Ectodermal cell (in vitro differentiated cells): ENCODE data around the gene MAML3.

ENCODE experiments used
- H3K27ac ChIP-seq: 2 replicates; pipeline ENCODE4 v1.7.0; 2013; ENCODE audit warnings: mild to moderate bottlenecking, low read depth, low read length; ENCODE audit not compliant: insufficient read depth, poor library complexity, severe bottlenecking
- H3K27me3 ChIP-seq: 2 replicates; pipeline ENCODE4 v1.7.0; 2013; ENCODE audit warnings: mild to moderate bottlenecking, low read length; ENCODE audit not compliant: insufficient read depth, control insufficient read depth, poor library complexity, severe bottlenecking
- H3K36me3 ChIP-seq: one replicate; pipeline ENCODE4 v1.7.0; 2013; ENCODE audit warnings: low read length; ENCODE audit not compliant: control insufficient read depth, insufficient read depth
- H3K4me1 ChIP-seq: one replicate; pipeline ENCODE4 v1.7.0; 2013; ENCODE audit warnings: low read length; ENCODE audit not compliant: control insufficient read depth, insufficient read depth
- H3K4me3 ChIP-seq: 2 replicates; pipeline ENCODE4 v1.7.0; 2013; ENCODE audit warnings: low read depth, low read length, control low read depth; ENCODE audit not compliant: insufficient read depth
- H3K9me3 ChIP-seq: 2 replicates; pipeline ENCODE4 v1.7.0; 2013; ENCODE audit warnings: mild to moderate bottlenecking, low read length, moderate library complexity; ENCODE audit not compliant: control insufficient read depth
- WGBS, 2 experiments: methylation state at CpG; one replicate each; pipeline ENCODE4 v1.1.7; 2013; ENCODE audit warnings: missing lambda C conversion rate in 2 of 2; 5-methylcytosine and 5-hydroxymethylcytosine counted together

The MAML3 gene

DNA sequence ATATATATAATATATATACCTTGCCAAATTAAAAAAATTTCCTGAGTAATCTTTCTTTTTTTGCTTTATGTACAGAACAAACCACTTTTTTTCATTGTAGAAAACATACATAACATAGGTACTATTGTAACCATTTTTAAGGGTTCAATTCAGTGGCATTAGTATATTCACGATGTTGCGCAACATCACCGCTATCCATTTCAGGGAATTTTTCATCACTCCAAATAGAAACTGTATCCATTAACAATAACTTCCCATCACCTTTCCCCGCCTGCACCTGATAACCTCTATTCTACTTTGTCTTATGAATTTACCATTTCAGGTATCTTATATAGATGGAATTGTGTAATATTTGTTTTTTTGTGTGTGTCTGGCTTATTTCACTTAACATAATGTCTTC is 363.7 kb downstream of the MAML3 start:
- no peak overlapping the region for H3K4me3 ChIP-seq
- WGBS, 2 experiments, result 94 to 95% methylated on average over 3 of the region's 4 CpGs
- no peaks in the 10 kb centered on the region for H3K36me3 ChIP-seq
- H3K4me1 ChIP-seq, result peaks cover 7% of the 10 kb centered on the region
- no peak overlapping the region for H3K27ac ChIP-seq
- H3K9me3 ChIP-seq, result no peaks in the 10 kb centered on the region
- no peaks in the 10 kb centered on the region for H3K27me3 ChIP-seq

DNA sequence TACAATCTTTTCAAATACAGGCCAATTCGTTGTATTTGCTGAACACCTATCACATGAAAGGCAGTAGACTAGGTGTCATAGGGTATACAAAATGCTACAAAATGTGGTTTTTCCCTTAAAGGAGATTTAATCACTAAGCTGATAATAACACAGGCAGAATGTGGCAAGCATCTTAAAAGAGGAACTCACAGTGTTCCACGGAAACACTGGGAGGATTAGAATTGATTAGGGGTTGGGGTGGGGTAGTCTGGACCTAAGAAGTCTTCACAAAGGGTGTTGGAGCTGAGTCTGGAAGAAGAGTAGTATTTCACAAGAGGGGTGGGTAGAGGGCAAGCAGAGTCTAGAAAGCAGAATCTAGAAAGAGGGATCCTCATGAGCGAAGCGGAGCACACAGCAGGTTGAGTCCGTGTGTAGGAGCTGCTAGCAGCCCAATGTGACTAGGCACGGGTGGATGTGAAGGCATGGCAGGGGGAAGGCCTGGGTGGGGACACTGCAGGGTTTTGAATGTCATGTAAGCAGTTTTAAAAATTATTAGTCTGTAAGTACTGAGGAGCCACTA is 364.8 kb downstream of the MAML3 start:
- no peak overlapping the region for H3K27ac ChIP-seq
- peaks cover 18% of the 10 kb centered on the region for H3K4me1 ChIP-seq
- no peaks in the 10 kb centered on the region for H3K9me3 ChIP-seq
- WGBS, 2 experiments, result 92% methylated on average over 6 of the region's 6 CpGs
- no peaks in the 10 kb centered on the region for H3K36me3 ChIP-seq
- H3K4me3 ChIP-seq, result no peak overlapping the region
- H3K27me3 ChIP-seq, result no peaks in the 10 kb centered on the region

DNA sequence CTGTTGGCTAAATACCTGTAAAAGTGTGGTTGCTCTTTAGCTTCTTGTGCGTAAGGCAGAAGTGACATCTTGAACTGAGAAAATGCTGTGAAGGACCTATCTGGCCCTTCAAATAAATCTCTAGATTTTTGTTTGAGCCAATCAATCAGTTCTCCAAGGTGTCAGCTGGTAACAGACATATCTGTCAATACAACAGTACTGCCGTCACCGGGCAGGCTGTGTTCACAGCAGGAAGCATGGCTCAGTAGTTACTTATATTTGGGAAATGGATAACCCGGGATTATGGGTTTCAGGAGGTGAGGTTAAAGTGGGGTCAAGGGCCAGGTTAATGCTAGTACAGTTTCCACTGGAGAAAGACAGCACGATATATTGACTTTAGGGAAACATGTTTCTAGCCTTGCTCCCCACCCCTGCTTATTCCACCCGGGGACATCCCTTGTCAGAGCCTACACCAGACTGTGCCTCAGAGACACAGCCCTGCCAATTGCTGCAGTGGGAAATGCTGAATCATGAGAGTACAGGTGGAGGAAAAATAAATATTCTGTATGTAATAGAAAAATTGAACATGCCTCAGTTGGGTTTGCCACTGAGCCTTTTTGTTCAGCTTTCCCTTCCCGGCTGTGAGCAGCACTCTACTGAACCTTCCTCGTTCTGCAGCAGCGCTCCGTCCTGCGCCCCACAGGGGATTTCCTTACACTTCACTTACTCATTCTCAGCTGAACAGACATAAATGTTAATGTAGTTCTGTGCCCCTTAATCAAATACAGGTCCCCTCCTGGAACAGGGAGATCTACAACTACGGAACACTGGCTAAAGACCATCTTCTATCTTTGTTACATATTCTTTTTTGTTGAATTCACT is 367.3 kb downstream of the MAML3 start:
- H3K27me3 ChIP-seq, result no peaks in the 10 kb centered on the region
- H3K4me1 ChIP-seq, result peaks cover 32% of the 10 kb centered on the region
- 70 to 78% methylated on average over 11 to 12 of the region's 12 CpGs for WGBS, 2 experiments
- H3K4me3 ChIP-seq, result no peak overlapping the region
- no peaks in the 10 kb centered on the region for H3K9me3 ChIP-seq
- H3K36me3 ChIP-seq, result no peaks in the 10 kb centered on the region
- H3K27ac ChIP-seq, result no peak overlapping the region

DNA sequence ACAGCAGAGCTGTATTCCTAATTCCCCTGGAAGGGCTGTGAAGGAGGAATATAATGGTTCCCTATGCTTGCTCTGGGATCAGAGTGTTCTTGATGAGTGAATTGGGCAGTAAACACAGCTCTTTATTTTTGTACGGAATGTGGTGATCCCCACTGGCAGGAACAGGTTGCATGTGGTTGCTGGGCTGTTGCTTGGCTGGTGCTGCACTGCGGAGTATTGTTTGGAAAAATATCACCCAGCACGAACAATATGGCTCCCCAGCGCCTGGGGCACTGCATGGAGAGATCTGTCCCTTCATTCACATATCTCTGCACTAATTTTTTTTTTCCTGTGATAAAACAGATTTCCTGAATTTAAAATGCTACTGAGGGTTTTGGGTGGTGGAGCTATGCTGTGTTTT is 368.6 kb downstream of the MAML3 start:
- Histone ChIP-seq H3K27ac (no peak overlapping the region), H3K4me1 (peaks cover 32% of the 10 kb centered on the region), H3K9me3 (no peaks in the 10 kb centered on the region), H3K36me3 (no peaks in the 10 kb centered on the region), H3K27me3 (no peaks in the 10 kb centered on the region), H3K4me3 (no peak overlapping the region)
- WGBS, 2 experiments, result 91 to 97% methylated on average over 4 of the region's 4 CpGs

DNA sequence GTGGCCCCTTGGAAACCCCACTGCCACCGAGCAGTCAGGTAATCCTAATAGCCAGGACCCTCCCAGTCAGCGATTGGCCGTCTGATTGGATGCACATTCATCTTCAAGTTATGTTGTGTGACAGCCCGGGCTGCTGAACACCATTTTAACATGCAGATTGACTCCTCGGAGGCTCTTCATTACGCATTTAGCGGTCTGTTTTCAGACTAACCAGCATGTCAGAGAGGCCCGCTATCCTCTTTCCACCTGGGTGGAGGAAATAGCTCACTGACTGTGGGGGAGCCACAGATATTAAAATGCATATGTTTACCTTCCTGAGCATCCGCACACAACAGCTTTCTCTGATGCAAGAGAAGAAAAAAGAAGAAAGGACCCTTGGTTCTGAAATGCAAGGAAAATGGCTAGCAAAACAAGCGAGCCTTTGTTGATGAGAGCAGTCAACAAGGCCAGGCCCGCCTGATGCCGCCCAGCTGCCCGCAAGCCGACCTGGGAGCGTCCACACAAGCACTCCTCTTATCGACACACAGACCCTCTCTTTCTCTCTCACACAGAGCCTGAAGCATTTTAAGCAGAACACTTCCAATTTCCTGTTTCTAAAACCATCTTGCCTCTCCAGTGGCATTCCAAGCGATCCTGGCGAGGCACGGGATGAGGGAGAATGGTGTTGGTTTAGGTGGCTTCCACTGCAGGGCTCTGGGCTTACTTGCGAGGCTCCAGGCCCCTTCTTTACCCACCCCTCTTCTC is 370.1 kb downstream of the MAML3 start:
- Histone ChIP-seq H3K36me3 (no peaks in the 10 kb centered on the region), H3K27ac (peak overlapping the region; percentile 75), H3K4me1 (peaks cover 32% of the 10 kb centered on the region), H3K27me3 (no peaks in the 10 kb centered on the region), H3K9me3 (no peaks in the 10 kb centered on the region), H3K4me3 (no peak overlapping the region)
- WGBS, 2 experiments, result 81 to 84% methylated on average over 20 of the region's 20 CpGs

DNA sequence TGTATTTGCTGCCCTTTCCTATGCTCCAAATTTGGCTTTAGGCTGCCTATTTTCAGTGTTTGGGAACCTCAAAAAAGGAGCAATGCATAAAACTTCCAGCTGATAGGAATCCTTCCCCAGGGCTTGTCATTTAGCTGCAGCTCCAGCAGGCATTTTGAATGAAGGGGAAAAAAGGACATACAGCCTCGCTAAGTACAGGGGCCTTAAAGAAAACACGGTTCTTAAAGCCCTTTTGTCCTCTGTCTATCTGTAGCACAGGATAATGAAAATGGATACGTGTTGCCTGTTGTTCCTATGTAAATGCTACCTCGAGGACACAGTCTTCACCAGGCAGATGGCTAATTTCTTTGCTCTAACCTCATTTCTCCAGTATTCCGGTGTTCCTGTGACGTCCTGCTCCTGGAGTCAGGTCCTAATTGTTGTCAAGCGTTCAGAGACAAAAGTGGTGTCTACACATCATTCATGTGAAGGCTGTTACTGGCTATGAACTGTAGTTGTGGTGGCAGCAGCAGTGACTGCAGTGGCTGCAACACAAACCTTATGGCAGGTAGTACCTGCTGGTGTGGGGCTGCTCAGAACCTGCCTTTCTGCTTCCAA is 371.0 kb downstream of the MAML3 start:
- Histone ChIP-seq H3K27ac (peak overlapping the region; percentile 75), H3K4me1 (peaks cover 32% of the 10 kb centered on the region), H3K36me3 (no peaks in the 10 kb centered on the region), H3K9me3 (no peaks in the 10 kb centered on the region), H3K4me3 (no peak overlapping the region), H3K27me3 (no peaks in the 10 kb centered on the region)
- WGBS, 2 experiments, result 74 to 76% methylated on average over 7 of the region's 7 CpGs

DNA sequence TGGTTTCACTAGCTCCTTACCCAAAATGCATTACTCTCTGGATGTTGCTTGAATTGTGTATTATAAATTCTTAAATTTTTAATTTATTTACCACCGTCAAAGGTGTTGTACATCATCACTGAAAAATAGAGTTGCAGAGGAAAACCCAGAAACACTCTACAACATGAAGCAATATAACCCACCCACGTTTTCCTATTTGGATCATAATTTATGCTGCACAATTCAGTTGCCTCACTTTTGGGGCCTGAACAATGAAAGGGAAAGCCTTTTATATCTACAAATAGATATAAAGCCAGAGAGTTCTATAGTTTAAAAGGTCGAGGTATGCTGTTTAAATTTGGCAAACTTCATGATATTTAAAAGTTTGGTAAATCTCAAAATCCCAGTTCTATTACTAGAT is 372.9 kb downstream of the MAML3 start:
- 95 to 100% methylated on average over 1 to 3 of the region's 3 CpGs for whole genome bisulfite sequencing, 2 experiments
- Histone ChIP-seq H3K9me3 (no peaks in the 10 kb centered on the region), H3K4me1 (peaks cover 33% of the 10 kb centered on the region), H3K27ac (no peak overlapping the region), H3K36me3 (no peaks in the 10 kb centered on the region), H3K27me3 (no peaks in the 10 kb centered on the region), H3K4me3 (no peak overlapping the region)

DNA sequence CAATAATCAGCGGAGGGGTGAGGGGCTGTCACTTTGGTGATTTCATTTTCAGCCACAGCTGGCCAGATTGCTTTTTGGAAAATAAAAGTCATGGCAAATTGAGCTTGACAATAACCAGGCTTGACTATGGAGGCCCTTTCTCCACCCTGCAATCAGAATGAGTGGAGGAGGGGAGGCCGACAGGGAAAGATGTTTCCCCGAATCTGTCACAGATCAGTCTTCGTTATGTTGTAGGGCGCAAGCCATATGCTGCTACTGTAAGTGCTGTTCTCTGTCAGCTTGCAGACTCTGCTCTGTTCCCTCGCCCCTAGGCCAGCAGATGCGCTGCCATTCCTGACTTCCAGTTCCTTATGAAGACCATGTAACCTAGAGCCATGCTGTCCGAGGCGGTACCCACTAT is 374.3 kb downstream of the MAML3 start:
- no peak overlapping the region for H3K4me3 ChIP-seq
- H3K4me1 ChIP-seq, result peaks cover 37% of the 10 kb centered on the region
- H3K27ac ChIP-seq, result no peak overlapping the region

DNA sequence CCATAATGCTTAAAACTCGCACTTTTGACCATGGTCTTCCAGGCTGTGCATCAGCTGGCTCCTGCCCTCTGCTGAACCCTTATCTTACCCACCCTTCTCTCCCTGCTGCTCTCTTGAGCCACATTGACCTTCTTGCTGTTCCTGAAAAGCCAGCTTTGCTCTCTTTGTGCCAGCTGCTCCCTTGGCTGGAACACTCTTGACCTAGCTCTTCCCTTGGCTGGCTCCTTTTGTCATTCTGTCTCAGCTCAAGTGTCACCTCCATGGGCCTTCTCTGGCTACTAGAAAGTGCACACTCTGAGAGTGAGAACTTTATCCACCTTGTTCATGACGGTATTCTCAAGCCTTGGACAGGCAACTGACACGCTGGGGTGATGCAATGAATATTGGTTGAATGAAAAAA is 376.2 kb downstream of the MAML3 start:
- H3K36me3 ChIP-seq, result no peaks in the 10 kb centered on the region
- H3K4me3 ChIP-seq, result no peak overlapping the region
- no peaks in the 10 kb centered on the region for H3K9me3 ChIP-seq
- no peaks in the 10 kb centered on the region for H3K27me3 ChIP-seq
- peaks cover 23% of the 10 kb centered on the region for H3K4me1 ChIP-seq
- WGBS, 2 experiments, result 95 to 96% methylated on average over 3 of the region's 3 CpGs
- H3K27ac ChIP-seq, result no peak overlapping the region

More for the DNA sequence above, 374.3 kb downstream of the MAML3 start:
- no peaks in the 10 kb centered on the region for H3K27me3 ChIP-seq
- WGBS, 2 experiments, result 94 to 95% methylated on average over 9 of the region's 9 CpGs
- no peaks in the 10 kb centered on the region for H3K36me3 ChIP-seq
- H3K9me3 ChIP-seq, result no peaks in the 10 kb centered on the region

DNA sequence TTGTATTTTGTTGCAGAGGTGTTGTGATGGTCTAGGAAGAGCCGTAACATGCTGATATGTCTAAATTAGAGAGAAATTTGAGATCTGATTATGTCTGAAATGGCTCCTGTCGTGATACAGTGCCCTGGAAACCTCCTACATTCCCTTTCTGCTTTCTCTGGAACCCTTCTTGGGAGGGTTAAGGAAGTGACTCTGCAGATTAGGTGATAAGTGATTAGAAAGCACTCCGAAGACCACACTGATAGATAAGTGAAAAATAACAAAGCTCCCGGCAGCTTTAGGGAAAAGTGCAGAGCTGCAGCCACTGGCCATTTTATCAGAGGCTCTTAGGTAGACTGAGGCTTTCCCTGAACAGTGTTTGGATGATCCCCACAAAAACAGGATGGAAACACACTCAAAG is 377.7 kb downstream of the MAML3 start:
- no peaks in the 10 kb centered on the region for H3K9me3 ChIP-seq
- no peak overlapping the region for H3K27ac ChIP-seq
- no peaks in the 10 kb centered on the region for H3K36me3 ChIP-seq
- WGBS, 2 experiments, result 89% methylated on average over 4 of the region's 4 CpGs
- no peaks in the 10 kb centered on the region for H3K27me3 ChIP-seq
- peaks cover 20% of the 10 kb centered on the region for H3K4me1 ChIP-seq
- no peak overlapping the region for H3K4me3 ChIP-seq
